A204.1 (cell line): ENCODE data around the gene STPG3.

Experiments
- FAIRE-seq: peaks from 2 replicates; lab custom pipeline; 2012; peaks lifted over from hg19 to GRCh38; lab: Jason Lieb, UNC

The STPG3 gene

GRCh38 chr9:137222190-137223077 lies 28.7 kb upstream of the STPG3 start, which contains the start of gene RNF208:
TSS of gene RNF208 (minus strand) at chr9:137222240. CDS start at chr9:137221212, 1,028 bp downstream.
- no peak for FAIRE-seq

GRCh38 chr9:137223078-137223970 lies 27.8 kb upstream of the STPG3 start:
- FAIRE-seq, result peak; percentile 97

GRCh38 chr9:137224830-137225694 lies 26.0 kb upstream of the STPG3 start, which contains the start of gene CYSRT1:
TSS of gene CYSRT1 (plus strand) at chr9:137225174. CDS start at chr9:137225622, 448 bp downstream.
- FAIRE-seq, result no peak

GRCh38 chr9:137225699-137226331 lies 25.3 kb upstream of the STPG3 start:
- FAIRE-seq, result no peak

DNA sequence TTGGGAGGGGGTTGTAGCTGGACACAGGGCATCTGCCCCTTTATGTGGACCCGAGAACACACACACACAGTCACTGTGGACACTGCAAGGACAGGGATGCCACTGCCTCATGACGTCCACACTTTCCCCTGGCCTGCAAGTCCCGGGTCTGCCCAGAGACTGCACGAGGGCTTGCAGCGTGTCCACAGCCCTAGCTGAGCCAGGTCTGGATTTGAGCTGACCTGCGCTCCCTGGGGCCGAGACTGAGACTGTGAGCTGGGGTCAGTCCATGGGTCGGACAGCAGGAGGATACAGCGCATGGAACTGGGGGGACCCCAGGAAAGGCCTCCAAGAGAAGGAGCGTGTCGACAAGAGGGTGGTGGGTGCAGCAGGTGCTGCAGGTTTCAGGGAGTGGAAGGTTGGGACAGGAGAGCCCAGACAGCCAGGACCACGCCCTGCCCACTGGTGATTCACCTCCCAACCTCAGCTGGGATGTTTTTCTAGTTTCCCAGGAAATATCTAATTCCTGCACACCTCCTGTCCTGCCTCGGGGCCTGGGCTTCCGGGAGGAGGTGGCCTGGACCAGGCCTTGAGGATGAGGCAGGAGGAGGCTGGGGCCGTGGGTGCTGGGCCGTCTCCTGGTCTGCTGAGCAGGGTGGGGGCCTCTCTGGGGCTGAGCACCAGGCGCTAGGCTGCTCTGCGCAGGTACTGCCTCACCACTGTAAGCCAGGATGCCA lies 24.6 kb upstream of the STPG3 start:
- FAIRE-seq, result no peak

DNA sequence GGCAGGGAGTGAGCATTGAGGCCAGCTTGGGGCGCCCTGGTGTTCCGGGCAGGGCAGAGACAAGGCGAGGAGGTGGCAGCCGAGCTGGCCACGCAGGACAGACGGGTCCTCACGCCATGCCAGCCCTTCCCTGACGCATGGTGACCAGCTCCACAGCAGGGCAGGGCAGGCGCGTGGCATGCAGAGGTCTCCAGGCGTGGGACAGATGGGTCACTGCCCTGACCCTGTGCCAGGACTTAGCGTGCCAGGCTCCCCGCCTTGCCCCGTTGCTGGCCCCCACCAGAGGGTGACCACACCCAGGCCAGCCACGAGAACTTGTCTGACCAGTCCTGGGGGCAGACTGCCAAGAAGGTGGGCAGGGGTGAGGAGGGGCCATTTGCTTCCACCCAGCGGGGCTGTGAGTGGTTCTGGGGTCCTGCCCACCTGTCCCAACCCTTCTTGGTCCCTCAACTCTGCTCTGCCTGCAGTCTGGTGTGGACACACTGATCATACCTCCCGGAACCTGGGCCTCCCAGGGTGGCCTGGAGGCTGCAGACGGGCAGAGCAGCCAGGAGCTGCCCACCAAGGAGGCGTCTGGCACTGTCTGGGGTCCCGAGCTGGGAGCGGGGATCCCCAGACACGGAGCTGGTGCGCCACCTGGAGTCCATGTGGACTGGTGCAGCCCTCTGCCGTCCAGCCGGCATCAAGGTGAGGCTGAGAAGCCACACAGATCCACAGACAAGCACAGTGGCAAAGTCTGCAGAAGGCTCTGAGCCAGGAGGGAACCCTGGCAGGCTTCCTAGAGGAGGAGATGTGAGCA lies 23.8 kb upstream of the STPG3 start, which contains the start of gene RNF224:
RNF224 (plus strand) TSS at position 449 of the 799 bp plus-strand sequence. CDS start 834 bp downstream, outside the sequence.
- FAIRE-seq, result no peak

- no peak for FAIRE-seq
These were observed 23.1 kb upstream of the STPG3 start for GRCh38 chr9:137227853-137228505.

- FAIRE-seq, result no peak
These were observed 22.5 kb upstream of the STPG3 start for GRCh38 chr9:137228506-137228967.

- FAIRE-seq, result no peak
These were observed 21.9 kb upstream of the STPG3 start for GRCh38 chr9:137228968-137229896.

GRCh38 chr9:137229903-137230704 lies 21.0 kb upstream of the STPG3 start:
- no peak for FAIRE-seq

GRCh38 chr9:137230705-137231371 lies 20.2 kb upstream of the STPG3 start, which contains the start of gene SLC34A3:
TSS of gene SLC34A3 (plus strand) at chr9:137230901. CDS start at chr9:137231703, 802 bp downstream.
- no peak for FAIRE-seq

DNA sequence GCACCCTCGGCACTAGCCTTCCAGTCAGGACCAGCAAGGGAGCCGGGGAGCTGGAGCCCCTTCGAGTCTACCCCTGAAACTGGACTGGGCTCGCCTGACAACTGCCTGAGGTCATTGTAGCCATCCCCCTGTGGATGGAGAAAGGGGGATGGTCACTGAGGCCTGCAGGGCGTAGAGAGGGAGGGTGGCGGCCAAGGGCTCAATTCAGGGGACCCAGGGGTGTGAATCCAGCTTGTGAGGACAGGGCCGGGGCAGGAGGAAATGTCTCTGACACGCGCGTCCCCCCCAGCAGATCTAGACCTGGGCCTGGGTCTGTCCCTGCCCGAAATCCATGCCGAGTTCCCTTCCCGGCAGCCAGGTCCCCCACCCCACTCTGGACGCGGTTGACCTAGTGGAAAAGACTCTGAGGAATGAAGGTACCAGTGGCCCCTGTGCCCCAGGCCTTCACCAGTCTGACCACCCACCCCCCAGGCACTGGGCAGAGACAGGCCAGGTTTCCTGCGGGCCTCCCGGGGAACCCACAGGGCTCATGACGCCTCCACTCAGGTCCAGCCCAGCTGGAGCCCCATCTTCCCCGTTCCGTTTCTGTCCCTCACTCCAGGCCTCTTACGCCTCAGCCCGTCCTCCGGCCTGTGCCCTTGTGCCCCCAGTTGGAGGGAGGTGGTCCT lies 19.6 kb upstream of the STPG3 start:
- no peak for FAIRE-seq

DNA sequence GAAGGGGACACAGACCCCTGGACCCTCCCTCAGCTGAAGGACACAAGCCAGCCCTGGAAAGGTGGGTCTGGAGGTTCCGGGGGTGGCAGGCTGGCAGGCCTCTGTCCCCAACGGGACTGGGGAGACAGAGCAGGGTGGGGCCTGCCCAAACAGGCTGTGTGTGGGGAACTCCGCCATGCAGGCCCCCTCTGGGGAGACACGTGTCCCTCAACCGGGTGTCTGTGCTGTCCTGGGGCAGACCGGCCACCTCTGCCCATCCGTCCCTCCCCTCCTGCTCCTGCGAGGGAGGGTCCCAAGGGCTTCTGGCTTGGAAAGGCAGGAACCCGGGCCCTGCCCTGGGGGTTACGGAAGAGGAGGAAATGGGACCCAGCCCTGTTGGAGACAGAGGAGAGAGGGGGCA lies 19.0 kb upstream of the STPG3 start:
- FAIRE-seq, result no peak

DNA sequence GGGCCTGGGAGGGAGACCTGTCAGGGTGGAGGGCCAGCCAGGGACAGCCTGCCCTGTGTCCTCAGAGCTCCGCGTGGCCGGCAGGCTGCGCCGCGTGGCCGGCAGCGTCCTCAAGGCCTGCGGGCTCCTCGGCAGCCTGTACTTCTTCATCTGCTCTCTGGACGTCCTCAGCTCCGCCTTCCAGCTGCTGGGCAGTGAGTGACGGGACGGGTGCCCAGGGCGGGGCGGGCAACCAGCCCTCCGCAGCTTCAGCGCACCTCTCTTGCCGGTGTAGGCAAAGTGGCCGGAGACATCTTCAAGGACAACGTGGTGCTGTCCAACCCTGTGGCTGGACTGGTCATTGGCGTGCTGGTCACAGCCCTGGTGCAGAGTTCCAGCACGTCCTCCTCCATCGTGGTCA lies 18.6 kb upstream of the STPG3 start:
- no peak for FAIRE-seq

DNA sequence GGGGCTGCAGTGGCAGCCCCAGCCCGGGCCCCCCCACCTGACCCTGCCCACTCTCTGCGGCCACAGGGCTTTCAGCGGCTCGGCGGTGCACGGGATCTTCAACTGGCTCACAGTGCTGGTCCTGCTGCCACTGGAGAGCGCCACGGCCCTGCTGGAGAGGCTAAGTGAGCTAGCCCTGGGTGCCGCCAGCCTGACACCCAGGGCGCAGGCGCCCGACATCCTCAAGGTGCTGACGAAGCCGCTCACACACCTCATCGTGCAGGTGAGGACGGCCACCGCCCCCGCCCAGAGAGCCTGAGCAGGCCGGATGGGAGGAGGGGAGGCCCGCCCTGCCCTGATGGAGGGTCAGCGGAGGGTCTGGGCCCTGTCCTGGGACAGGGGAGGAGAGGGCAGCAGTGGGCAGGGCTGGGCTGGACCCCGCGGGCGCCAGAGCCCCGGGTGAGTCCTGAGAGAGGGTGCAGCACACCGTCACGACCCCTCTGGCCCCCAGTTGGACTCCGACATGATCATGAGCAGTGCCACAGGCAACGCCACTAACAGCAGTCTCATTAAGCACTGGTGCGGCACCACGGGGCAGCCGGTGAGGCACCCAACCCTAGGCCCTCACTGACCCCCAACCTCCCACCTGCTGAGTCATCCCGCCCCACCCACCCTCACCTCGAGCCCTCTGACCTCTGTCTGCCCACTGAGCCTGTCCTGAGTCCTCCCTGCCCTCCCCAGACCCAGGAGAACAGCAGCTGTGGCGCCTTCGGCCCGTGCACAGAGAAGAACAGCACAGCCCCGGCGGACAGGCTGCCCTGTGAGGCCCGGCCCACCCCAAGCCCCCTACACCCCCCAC lies 17.7 kb upstream of the STPG3 start:
- FAIRE-seq, result no peak
